ENCODE data around the gene FMNL2.

DNA sequence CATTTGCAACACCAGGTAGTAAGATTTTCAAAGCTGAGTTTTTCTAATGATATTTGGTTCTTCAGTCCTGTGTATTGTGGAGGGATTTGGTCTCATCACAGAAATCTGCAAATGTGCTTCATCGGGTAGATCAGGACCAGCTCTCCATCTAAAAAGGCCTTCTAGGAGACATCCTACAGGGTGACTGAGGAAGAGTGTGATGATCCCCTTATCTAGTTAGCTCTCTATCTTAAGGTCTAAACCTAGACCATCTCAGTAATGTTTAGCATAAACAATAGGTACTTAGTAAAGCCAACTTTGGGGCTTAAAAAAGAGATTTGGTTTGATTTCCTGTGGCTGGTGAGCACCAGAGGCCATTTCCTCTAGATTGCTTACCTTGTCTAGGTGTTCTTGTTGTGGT, 237.1 kb downstream of the FMNL2 start:
- TF ChIP-seq, protein P1, sequence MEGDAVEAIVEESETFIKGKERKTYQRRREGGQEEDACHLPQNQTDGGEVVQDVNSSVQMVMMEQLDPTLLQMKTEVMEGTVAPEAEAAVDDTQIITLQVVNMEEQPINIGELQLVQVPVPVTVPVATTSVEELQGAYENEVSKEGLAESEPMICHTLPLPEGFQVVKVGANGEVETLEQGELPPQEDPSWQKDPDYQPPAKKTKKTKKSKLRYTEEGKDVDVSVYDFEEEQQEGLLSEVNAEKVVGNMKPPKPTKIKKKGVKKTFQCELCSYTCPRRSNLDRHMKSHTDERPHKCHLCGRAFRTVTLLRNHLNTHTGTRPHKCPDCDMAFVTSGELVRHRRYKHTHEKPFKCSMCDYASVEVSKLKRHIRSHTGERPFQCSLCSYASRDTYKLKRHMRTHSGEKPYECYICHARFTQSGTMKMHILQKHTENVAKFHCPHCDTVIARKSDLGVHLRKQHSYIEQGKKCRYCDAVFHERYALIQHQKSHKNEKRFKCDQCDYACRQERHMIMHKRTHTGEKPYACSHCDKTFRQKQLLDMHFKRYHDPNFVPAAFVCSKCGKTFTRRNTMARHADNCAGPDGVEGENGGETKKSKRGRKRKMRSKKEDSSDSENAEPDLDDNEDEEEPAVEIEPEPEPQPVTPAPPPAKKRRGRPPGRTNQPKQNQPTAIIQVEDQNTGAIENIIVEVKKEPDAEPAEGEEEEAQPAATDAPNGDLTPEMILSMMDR (conservative IDR thresholded peaks at IDR 0.05; ENCODE audit: low read depth, low read length): no peak
- no peak for TF ChIP-seq EZH2 (IDR thresholded peaks at IDR 0.05; ENCODE audit: borderline replicate concordance, low read depth, low read length, poor library complexity, severe bottlenecking)

All from A673 (cell line).